Measurements from ENCODE around the gene CLECL1. TPM values are rescaled to one million over a fixed set of nuclear protein-coding genes. Genes with fewer than 3 reads are reported as not detected.
"Not testable (repeated sequence)": the region's sequence is repeated elsewhere in the genome, so short reads cannot be mapped to it uniquely, and the experiment has no call there.

The CLECL1 gene
- total RNA-seq, 1 donor from 2014 or later = not detected

DNA sequence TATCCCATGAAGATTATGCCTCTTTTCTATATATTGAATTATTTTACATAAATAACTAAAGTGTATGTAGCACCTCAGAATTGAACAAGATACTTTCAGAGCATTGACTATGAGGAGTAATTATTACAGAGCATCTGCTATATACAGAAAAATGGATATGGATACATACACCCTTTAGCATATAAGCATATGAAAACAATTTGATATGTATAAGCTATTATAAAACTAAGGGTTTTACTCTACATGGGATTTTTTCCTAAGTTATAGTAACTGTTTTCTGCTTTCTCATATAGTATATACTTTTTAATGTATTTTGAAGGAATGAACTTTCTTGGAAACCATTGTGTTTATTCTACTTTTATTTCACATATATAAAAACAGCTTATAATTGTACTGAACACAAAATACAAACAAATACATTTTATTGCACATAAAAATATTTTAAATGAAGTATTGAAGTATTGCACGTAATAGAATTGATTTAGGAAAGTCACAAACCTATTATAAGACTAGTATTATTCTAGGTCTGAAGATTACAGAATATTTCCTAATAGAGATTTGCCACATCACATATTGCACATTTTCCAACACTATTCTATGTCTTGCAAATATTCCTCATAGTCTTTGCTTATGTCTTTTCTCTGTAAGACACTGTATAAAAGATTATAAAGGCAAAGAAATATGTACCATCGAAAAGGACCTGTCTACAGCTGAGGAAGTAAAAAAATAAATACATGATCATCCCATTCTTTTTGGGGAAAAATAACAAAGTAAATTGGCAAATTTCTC lies 19.4 kb upstream of the CLECL1 start:
- no peak for DNase-seq (ENCODE audit: extremely low read depth, low read depth, low spot score)

DNA sequence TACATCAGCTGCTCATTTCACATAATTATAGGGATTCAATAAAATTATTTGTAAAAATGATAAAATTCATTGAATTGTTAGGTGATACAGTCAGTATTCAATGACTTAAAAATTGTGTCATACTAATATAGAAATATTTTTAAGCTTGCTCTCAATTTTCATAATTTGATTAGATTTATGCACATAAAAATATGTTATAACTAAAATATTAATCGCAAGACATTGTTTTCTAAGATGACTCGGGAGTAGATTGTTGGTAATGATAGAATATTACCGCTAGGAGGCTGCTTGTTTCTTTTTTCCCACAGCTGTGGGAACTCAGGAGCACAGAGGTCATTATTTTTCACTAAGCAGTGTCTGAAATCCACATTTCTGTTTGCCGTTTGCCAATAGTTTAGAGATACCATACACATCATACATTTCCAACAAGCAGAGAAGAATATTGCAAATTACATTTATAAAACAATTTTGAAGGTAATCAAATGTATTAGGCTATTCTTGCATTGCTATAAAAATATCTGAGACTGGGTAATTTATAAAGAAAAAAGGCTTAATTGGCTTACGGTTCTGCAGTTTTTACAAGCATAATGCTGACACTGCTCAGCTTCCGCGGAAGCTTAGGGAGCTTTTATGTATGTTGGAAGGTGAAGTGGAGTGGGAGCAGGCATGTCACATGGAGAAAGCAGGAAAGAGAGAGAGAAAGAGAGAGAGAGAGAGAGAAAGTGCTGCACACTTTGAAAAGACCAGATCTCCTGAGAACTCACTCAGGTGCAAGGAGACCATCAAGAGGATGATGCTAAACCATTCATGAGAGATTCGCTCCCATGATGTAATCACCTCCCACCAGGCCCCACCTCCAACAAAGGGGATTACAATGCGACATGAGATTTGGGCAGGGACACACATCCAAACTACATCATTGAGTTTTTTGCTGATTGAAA lies 18.6 kb upstream of the CLECL1 start:
- no peak for DNase-seq (ENCODE audit: extremely low read depth, low read depth, low spot score)

DNA sequence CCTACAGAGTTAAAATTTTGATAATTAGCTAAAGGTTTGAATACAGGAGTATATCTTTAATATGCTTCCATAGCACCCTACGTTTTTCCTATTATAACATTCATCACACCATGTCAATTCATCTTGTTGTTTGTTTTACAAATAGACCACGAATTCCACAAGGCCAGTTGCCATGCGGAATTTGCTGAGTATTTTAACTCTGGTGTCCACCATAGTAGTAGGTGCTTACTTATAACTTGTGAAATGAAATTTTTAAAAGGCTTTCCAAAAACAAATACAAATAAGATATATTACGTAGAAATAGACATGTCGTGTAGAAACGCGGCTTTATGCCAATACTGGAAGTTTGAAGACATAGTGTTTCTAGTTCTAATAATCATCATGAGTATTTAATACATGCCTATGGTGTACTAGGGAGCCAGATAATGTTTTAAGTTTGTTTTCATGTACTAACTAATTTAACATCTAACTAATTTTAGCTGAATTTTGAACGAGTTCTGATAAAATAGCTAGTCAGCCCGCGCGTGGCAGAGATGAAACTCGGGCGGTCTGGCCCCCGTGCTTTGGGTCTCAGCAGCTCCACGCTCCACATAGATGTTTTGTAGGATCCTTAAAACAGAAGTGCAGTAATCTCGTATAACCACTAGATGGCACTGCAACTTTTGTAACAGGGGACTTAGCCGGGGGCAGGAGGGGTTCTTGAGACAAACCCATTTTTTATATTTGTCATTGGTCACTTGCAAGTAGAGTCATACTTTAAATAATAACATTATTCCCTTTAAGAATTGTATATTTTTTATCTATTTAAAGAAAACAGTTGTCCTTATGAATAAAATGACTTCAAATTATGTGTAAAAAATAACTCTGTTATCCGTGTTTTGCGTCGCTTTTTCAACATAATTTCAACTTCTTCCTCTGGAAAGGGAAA lies 17.6 kb upstream of the CLECL1 start:
- no peak for DNase-seq (ENCODE audit: extremely low read depth, low read depth, low spot score)

DNA sequence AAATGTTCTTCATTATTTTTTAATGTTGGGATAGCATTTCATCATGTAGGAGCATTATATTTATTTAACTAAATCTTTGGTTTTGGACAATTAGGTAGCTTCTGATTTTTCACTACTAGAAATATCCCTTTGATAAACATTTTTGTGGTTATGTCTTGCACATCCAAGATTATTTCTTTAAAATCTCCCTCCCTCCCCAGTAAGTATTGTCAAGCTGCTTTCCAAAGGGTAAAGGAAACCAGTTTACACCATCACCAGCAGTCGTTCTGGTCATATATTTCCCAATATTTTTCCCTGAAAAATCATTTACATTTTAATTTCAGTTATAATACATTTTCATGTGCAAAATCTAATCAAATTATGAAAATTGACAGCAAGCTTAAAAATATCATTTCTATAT lies 16.7 kb upstream of the CLECL1 start:
- DNase-seq (ENCODE audit: extremely low read depth, low read depth, low spot score) = no peak

- no peak for DNase-seq (ENCODE audit: extremely low read depth, low read depth, low spot score)
Measured at GRCh38 chr12:9745199-9745598, 12.3 kb upstream of the CLECL1 start.

- DNase-seq (ENCODE audit: extremely low read depth, low read depth, low spot score) = no peak
Measured at GRCh38 chr12:9742661-9743060, 9.8 kb upstream of the CLECL1 start.

DNA sequence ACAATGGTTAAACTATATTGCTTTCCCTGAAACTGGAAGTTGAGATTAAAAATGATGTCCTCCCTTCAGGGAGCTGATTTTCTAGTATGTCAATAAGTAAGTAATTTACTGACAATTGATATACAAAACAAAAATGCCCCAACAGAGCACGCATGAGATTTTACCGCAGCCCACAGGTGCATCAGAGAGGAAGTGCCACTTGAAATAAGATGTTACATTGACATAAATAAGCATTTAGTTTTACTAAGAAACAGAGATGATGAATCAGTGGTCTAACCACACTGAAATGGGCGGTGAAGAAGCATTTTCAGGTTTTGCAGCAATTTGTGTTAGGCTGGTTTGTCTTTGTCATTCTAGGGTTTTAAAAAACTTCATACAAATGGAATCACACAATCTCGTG lies 8.8 kb upstream of the CLECL1 start:
- no peak for DNase-seq (ENCODE audit: extremely low read depth, low read depth, low spot score)

DNA sequence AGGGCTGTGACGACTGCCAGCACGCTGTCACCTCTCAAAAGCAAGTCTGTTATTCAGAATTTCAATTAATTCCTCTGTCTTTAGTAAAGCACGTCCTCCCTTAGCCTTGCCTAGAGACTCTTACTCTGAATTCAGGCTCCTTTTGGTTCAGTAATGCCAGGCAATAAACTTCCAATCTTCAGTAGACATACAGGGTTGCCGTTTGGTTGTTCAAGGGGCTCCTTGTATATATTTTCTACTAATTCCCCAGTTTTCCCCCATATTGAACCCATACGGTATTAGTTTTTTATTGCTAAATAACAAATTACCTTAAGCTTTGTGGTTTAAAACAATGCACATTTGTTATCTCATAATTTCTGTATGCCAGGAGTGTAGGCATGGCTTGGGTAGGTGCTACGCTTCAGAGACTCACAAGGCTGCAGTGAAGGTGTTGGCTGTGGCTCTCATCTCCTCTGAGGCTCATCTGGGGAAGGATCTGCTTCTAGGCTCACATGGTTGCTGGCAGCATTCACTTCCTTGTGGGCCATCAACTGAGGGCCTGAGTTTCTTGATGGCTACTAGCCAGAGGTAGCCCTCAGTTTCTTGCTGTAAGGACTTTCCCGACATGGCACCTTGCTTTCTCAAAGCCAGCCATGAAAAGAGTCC lies 7.3 kb upstream of the CLECL1 start:
- DNase-seq (ENCODE audit: extremely low read depth, low read depth, low spot score) = no peak

DNA sequence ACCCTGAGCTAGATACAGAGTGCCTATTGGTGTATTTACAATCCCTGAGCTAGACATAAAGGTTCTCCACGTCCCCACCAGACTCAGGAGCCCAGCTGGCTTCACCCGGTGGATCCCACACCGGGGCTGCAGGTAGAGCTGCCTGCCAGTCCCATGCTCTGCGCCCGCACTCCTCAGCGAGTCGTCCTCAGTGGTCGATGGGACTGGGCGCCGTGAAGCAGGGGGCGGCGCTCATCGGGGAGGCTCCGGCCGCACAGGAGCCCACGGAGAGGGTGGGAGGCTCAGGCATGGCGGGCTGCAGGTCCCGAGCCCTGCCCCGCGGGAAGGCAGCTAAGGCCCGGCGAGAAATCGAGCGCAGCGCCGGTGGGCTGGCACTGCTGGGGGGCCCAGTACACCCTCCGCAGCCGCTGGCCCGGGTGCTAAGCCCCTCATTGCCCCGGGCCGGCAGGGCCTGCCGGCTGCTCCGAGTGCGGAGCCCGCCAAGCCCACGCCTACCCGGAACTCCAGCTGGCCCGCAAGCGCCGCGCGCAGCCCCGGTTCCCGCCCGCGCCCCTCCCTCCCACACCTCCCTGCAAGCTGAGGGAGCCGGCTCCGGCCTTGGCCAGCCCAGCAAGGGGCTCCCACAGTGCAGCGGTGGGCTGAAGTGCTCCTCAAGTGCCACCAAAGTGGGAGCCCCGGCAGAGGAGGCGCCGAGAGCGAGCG lies 6.7 kb upstream of the CLECL1 start:
- not testable (repeated sequence) for DNase-seq (ENCODE audit: extremely low read depth, low read depth, low spot score)

GRCh38 chr12:9738905-9739304 lies 6.0 kb upstream of the CLECL1 start:
- not testable (repeated sequence) for DNase-seq (ENCODE audit: extremely low read depth, low read depth, low spot score)

- no peak for DNase-seq (ENCODE audit: extremely low read depth, low read depth, low spot score)
Measured at GRCh38 chr12:9736936-9737705, 4.2 kb upstream of the CLECL1 start.

GRCh38 chr12:9735601-9736000 lies 2.7 kb upstream of the CLECL1 start:
- no peak for DNase-seq (ENCODE audit: extremely low read depth, low read depth, low spot score)

DNA sequence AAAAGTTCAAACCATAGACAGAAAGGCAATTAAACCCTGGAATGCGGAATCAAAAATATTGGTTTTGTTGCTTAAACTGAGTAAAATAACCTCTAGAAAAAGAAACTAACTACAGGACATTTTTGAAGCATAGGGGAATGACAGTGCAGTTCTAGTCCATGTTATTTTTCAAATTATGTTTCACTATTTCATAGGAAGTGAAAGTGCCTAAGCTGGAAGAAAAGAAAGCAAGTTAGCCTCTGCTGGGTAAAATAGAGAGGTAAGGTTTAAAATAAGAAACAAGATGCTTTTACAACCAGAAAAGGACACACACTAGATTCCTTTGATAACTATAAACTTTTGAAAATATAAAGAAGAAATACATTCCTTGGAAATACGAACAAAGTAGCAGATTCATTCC lies 1.1 kb downstream of the CLECL1 start:
- no peak for DNase-seq (ENCODE audit: extremely low read depth, low read depth, low spot score)

- no peak for DNase-seq (ENCODE audit: extremely low read depth, low read depth, low spot score)
Measured at GRCh38 chr12:9731393-9731792, 1.5 kb downstream of the CLECL1 start.

DNA sequence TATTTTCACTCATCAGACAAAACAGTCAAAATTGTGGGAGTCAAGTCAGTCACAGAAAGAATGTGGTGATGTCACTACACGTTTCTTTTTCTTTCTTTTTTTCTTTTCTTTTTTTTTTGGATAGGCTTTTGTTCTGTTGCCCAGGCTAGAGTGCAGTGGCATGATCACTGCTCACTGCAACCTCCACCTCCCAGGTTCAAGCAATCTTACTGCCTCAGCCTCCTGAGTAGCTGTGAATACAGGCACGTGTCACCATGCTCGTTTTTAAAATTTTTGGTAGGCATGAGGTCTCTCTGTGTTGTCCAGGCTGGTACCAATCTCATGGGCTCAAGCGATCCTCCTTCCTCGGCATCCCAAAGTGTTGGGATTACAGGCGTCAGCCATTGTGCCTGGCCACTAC lies 2.3 kb downstream of the CLECL1 start:
- DNase-seq (ENCODE audit: extremely low read depth, low read depth, low spot score) = no peak

DNA sequence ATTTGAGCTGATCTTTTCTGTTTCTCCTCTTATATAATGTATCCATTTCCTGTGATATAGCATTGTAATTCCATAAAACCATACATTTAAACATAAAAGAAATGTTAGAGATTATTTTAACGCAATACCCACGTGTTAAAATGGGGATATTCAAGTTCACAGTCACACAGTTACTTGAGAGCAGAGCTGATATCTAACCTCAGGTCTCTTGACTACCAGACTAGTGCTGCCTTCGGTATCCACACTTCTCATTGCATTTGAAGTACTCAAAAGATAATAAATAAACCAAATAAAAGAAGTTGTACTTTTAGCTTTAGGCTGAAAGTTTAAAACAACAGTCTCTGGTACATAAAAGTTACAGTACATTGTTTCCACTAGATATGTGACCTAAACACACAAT lies 2.9 kb downstream of the CLECL1 start:
- no peak for DNase-seq (ENCODE audit: extremely low read depth, low read depth, low spot score)

GRCh38 chr12:9729082-9729481 lies 3.8 kb downstream of the CLECL1 start:
- DNase-seq (ENCODE audit: extremely low read depth, low read depth, low spot score) = no peak

- no peak for DNase-seq (ENCODE audit: extremely low read depth, low read depth, low spot score)
Measured at GRCh38 chr12:9727813-9728212, 5.1 kb downstream of the CLECL1 start.
